Stimulated activated CD8-positive, alpha-beta memory T cell treated with anti-CD3 and anti-CD28 coated beads, Interleukin-12 subunit alpha, Interleukin-12 subunit beta, amount 100 ng/mL, for 24 hours (primary cell): ENCODE results near the gene PTPN20.

ENCODE experiments used
- DNase-seq: peaks from one replicate; pipeline ENCODE4 v3.0.0-alpha.2; 2020; ENCODE audit errors: extremely low read depth

Gene PTPN20

DNA sequence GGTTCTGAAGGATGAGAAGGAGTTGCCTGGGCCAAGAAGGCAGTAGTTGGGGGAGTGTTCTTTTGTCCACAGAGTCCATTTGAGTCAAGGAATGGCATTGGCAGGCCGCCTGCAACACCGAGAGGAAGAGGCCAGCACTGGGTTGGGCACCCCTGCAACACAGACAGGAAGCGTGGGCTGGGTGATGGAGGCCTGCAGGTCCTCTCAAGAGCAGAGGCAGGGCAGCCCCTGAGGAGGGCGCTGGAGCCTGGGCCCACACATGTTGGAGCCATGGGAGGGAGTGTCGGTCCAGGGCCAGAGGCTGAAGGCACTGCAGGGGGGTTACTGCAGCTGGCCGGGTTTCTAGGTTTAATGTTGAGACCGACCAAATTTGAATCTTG is 137.3 kb downstream of the PTPN20 start:
- no peak for DNase-seq

GRCh38 chr10:47049056-47049851 is 138.0 kb downstream of the PTPN20 start:
- DNase-seq: no peak

DNA sequence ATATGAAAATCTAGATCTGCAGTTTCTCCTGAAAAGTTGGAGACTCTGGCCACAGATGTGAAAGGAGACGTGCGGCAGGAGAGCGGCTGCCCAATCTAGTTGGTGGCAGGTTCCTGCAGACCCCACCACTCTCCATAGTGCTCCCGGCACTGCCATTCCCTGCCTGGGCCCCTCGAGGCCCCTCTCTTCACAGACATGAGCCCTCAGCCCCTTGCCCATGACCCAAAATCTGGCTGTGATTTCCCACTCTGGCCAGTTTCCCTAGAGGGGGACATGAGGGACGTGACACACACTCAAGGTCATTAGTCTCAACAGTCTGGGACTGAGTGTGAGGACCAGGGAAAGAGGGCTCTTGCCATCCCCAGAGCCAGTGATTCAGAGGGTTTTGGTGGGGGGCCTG is 138.7 kb downstream of the PTPN20 start:
- DNase-seq: no peak

GRCh38 chr10:47050618-47051455 is 139.6 kb downstream of the PTPN20 start:
- DNase-seq: no peak

- DNase-seq: no peak
Observed at GRCh38 chr10:47051741-47052238, 140.6 kb downstream of the PTPN20 start.
